ENCODE data around the gene GNAT1. TPM values are rescaled to one million over a fixed set of nuclear protein-coding genes. Genes with fewer than 3 reads are reported as not detected.

The GNAT1 gene
- total RNA-seq, 1 experiment from 2014 or later, result 0.22 TPM

DNA sequence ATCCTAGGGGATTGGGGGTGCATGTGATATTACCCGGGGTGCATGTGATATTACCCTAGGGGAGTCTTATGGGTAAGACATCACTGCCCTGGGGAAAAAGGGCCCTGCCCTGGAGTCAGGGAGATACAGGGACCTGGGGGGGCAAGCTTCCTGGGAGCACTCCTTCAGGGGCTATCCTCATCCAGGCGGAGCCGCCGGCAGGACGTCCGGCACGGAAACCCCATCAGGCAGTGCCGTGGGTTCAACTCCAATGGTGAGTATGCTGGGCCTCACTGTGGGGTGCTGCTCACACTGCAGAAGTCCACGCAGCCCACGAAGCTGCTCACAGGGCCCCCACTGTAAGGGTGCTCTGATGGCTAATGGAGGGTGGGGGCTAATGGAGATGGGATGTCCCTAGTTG, 5.3 kb upstream of the GNAT1 start:
- Histone ChIP-seq H3K27me3 (ENCODE audit: low read length) (no peaks in the 10 kb centered on the region), H3K9me3 (ENCODE audit: low read length) (no peaks in the 10 kb centered on the region), H3F3A (ENCODE audit: low read length, unreplicated experiment) (no peaks in the 10 kb centered on the region), H2AFZ (ENCODE audit: low read length) (no peak overlapping the region), H4K20me1 (ENCODE audit: low read length) (no peaks in the 10 kb centered on the region), H3K4me1 (ENCODE audit: insufficient read depth, low read length) (peaks cover 6% of the 10 kb centered on the region; the same call in 1 of the 2 replicates), H3K4me3 (ENCODE audit: low read length) (no peak overlapping the region), H3K9me2 (replicated peaks; ENCODE audit: low read length) (no peaks in the 10 kb centered on the region), H3K27ac (ENCODE audit: low read length) (no peak overlapping the region), H3K79me2 (ENCODE audit: low read length) (no peaks in the 10 kb centered on the region), H3K9ac (ENCODE audit: low read length) (no peak overlapping the region), H3K4me2 (ENCODE audit: low read length) (no peak overlapping the region), H3K36me3 (ENCODE audit: low read depth, low read length) (0 out of 2 replicates have a peak, but pooled peaks cover 5% of the 10 kb centered on the region)
- intact Hi-C loops (cut with micrococcal nuclease), result no loop called here
- no peak for TF ChIP-seq EZH2phosphoT487 (IDR thresholded peaks at IDR 0.05; ENCODE audit: borderline replicate concordance, low read length)
- TF ChIP-seq EZH2 (IDR thresholded peaks at IDR 0.05; ENCODE audit: low read length, unreplicated experiment), result no peak
- TF ChIP-seq, protein P1, sequence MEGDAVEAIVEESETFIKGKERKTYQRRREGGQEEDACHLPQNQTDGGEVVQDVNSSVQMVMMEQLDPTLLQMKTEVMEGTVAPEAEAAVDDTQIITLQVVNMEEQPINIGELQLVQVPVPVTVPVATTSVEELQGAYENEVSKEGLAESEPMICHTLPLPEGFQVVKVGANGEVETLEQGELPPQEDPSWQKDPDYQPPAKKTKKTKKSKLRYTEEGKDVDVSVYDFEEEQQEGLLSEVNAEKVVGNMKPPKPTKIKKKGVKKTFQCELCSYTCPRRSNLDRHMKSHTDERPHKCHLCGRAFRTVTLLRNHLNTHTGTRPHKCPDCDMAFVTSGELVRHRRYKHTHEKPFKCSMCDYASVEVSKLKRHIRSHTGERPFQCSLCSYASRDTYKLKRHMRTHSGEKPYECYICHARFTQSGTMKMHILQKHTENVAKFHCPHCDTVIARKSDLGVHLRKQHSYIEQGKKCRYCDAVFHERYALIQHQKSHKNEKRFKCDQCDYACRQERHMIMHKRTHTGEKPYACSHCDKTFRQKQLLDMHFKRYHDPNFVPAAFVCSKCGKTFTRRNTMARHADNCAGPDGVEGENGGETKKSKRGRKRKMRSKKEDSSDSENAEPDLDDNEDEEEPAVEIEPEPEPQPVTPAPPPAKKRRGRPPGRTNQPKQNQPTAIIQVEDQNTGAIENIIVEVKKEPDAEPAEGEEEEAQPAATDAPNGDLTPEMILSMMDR (conservative IDR thresholded peaks at IDR 0.05; ENCODE audit: low read depth, low read length), result no peak
- ATAC-seq (no peak), DNase-seq (no peak)
- no TSS peak for BruUV-seq (replicated peaks)
- ChIA-PET POLR2A (ENCODE audit: unreplicated experiment) (no interaction called here), CTCF (no interaction called here)

DNA sequence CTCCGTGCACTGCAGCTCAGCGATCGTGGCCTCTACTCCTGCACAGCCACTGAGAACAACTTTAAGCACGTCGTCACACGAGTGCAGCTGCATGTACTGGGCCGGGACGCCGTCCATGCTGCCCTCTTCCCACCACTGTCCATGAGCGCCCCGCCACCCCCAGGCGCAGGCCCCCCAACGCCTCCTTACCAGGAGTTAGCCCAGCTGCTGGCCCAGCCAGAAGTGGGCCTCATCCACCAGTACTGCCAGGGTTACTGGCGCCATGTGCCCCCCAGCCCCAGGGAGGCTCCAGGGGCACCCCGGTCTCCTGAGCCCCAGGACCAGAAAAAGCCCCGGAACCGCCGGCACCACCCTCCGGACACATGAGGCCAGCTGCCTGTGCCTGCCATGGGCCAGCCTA, 3.7 kb upstream of the GNAT1 start:
- no peaks in the 10 kb centered on the region for H3K27me3 ChIP-seq (ENCODE audit: low read length)
- no peak overlapping the region for H3K9ac ChIP-seq (ENCODE audit: low read length)
- H2AFZ ChIP-seq (ENCODE audit: low read length), result no peak overlapping the region
- TF ChIP-seq EZH2phosphoT487 (IDR thresholded peaks at IDR 0.05; ENCODE audit: borderline replicate concordance, low read length) (no peak), EZH2 (IDR thresholded peaks at IDR 0.05; ENCODE audit: low read length, unreplicated experiment) (no peak)
- TF ChIP-seq, protein P1 (conservative IDR thresholded peaks at IDR 0.05; ENCODE audit: low read depth, low read length), result no peak
- H3K79me2 ChIP-seq (ENCODE audit: low read length), result no peaks in the 10 kb centered on the region
- H3K4me1 ChIP-seq (ENCODE audit: insufficient read depth, low read length), result peaks cover 6% of the 10 kb centered on the region; the same call in 1 of the 2 replicates
- H3K9me2 ChIP-seq (replicated peaks; ENCODE audit: low read length), result no peaks in the 10 kb centered on the region
- no peak overlapping the region for H3K27ac ChIP-seq (ENCODE audit: low read length)
- no peaks in the 10 kb centered on the region for H3K9me3 ChIP-seq (ENCODE audit: low read length)
- no TSS peak for BruUV-seq (replicated peaks)
- ATAC-seq, result no peak
- H3K36me3 ChIP-seq (ENCODE audit: low read depth, low read length), result 0 out of 2 replicates have a peak, but pooled peaks cover 5% of the 10 kb centered on the region
- H4K20me1 ChIP-seq (ENCODE audit: low read length), result no peaks in the 10 kb centered on the region
- no peaks in the 10 kb centered on the region for H3F3A ChIP-seq (ENCODE audit: low read length, unreplicated experiment)
- intact Hi-C loops (cut with micrococcal nuclease), result no loop called here
- ChIA-PET CTCF (no interaction called here), POLR2A (ENCODE audit: unreplicated experiment) (no interaction called here)
- no peak for DNase-seq
- no peak overlapping the region for H3K4me2 ChIP-seq (ENCODE audit: low read length)
- H3K4me3 ChIP-seq (ENCODE audit: low read length), result no peak overlapping the region

DNA sequence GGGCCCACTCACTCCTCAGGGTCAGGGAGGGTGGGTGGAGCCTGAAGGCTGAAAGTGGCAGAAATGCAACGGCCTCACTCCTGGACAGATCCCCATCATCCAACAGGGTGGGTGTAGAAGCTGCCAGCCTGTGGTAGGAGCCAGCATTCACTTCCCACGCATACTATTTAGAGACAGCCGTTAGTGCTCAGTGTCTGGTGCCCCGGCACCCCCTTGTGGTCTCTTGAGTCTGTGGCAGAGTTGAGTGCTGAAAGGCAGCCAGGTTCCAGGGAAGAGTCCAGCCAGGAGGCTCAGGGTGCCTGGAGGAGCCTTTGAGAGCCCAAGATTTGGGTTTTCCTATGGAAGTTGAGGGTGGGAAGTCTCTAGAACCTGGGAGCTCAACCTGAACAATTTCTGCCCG, 2.1 kb upstream of the GNAT1 start:
- ATAC-seq (peak; percentile 75), DNase-seq (peak; percentile 88)
- H3K79me2 ChIP-seq (ENCODE audit: low read length), result no peaks in the 10 kb centered on the region
- no peak overlapping the region for H3K4me3 ChIP-seq (ENCODE audit: low read length)
- no peak overlapping the region for H2AFZ ChIP-seq (ENCODE audit: low read length)
- intact Hi-C loops (cut with micrococcal nuclease), result loop anchor here (1.0 kb wide), 1 partner anchor 34 kb away; the partner anchor contains the start of gene SEMA3F
- H3K4me2 ChIP-seq (ENCODE audit: low read length), result no peak overlapping the region
- no peaks in the 10 kb centered on the region for H3K9me2 ChIP-seq (replicated peaks; ENCODE audit: low read length)
- no peaks in the 10 kb centered on the region for H4K20me1 ChIP-seq (ENCODE audit: low read length)
- H3K9me3 ChIP-seq (ENCODE audit: low read length), result no peaks in the 10 kb centered on the region
- peaks cover 3% of the 10 kb centered on the region; the same call in 1 of the 2 replicates for H3K4me1 ChIP-seq (ENCODE audit: insufficient read depth, low read length)
- ChIA-PET CTCF (no interaction called here), POLR2A (ENCODE audit: unreplicated experiment) (no interaction called here)
- 0 out of 2 replicates have a peak, but pooled peaks cover 5% of the 10 kb centered on the region for H3K36me3 ChIP-seq (ENCODE audit: low read depth, low read length)
- no peak for TF ChIP-seq EZH2 (IDR thresholded peaks at IDR 0.05; ENCODE audit: low read length, unreplicated experiment)
- TF ChIP-seq, protein P1 (conservative IDR thresholded peaks at IDR 0.05; ENCODE audit: low read depth, low read length), result peak; percentile 92
- no peaks in the 10 kb centered on the region for H3K27me3 ChIP-seq (ENCODE audit: low read length)
- no peaks in the 10 kb centered on the region for H3F3A ChIP-seq (ENCODE audit: low read length, unreplicated experiment)
- BruUV-seq (replicated peaks), result no TSS peak
- H3K9ac ChIP-seq (ENCODE audit: low read length), result no peak overlapping the region
- H3K27ac ChIP-seq (ENCODE audit: low read length), result no peak overlapping the region
